Measurements from ENCODE around the gene BRWD1. TPM values are rescaled to one million over a fixed set of nuclear protein-coding genes. Genes with fewer than 3 reads are reported as not detected.

The BRWD1 gene
- total and polyA plus RNA-seq, 2 experiments from 2014 or later, result 32.6 to 62.8 TPM

GRCh38 chr21:39148975-39149374 lies 164.5 kb downstream of the BRWD1 start:
- Histone ChIP-seq H3K9me3 (ENCODE audit: low read depth) (no peaks in the 10 kb centered on the region), H3K36me3 (no peaks in the 10 kb centered on the region), H3K4me1 (ENCODE audit: low read depth) (no peaks in the 10 kb centered on the region), H3K4me3 (no peak overlapping the region), H3K27ac (no peak overlapping the region), H3K27me3 (no peaks in the 10 kb centered on the region)
- TF ChIP-seq CTCF (IDR thresholded peaks at IDR 0.05; ENCODE audit: low read depth, low read length), result no peak
- DNase-seq (ENCODE audit: low read depth in 1 of 2, low spot score in 1 of 2), result no peak

GRCh38 chr21:39144191-39144590 lies 169.2 kb downstream of the BRWD1 start:
- no peak for TF ChIP-seq CTCF (IDR thresholded peaks at IDR 0.05; ENCODE audit: low read depth, low read length)
- no peaks in the 10 kb centered on the region for H3K4me1 ChIP-seq (ENCODE audit: low read depth)
- H3K36me3 ChIP-seq, result no peaks in the 10 kb centered on the region
- H3K9me3 ChIP-seq (ENCODE audit: low read depth), result no peaks in the 10 kb centered on the region
- no peak overlapping the region for H3K27ac ChIP-seq
- no peak for DNase-seq (ENCODE audit: low read depth in 1 of 2, low spot score in 1 of 2)
- H3K27me3 ChIP-seq, result no peaks in the 10 kb centered on the region
- no peak overlapping the region for H3K4me3 ChIP-seq

GRCh38 chr21:39142972-39143371 lies 170.5 kb downstream of the BRWD1 start:
- DNase-seq (ENCODE audit: low read depth in 1 of 2, low spot score in 1 of 2), result no peak
- Histone ChIP-seq H3K9me3 (ENCODE audit: low read depth) (no peaks in the 10 kb centered on the region), H3K27ac (no peak overlapping the region), H3K4me1 (ENCODE audit: low read depth) (peaks cover 1% of the 10 kb centered on the region), H3K36me3 (no peaks in the 10 kb centered on the region), H3K4me3 (no peak overlapping the region), H3K27me3 (no peaks in the 10 kb centered on the region)
- no peak for TF ChIP-seq CTCF (IDR thresholded peaks at IDR 0.05; ENCODE audit: low read depth, low read length)

GRCh38 chr21:39141502-39141901 lies 171.9 kb downstream of the BRWD1 start:
- H3K4me3 ChIP-seq, result no peak overlapping the region
- no peak overlapping the region for H3K27ac ChIP-seq
- H3K36me3 ChIP-seq, result no peaks in the 10 kb centered on the region
- DNase-seq (ENCODE audit: low read depth in 1 of 2, low spot score in 1 of 2), result peak in 1 of 2 donors; percentile 20
- TF ChIP-seq CTCF (IDR thresholded peaks at IDR 0.05; ENCODE audit: low read depth, low read length), result no peak
- peaks cover 12% of the 10 kb centered on the region for H3K4me1 ChIP-seq (ENCODE audit: low read depth)
- H3K9me3 ChIP-seq (ENCODE audit: low read depth), result no peaks in the 10 kb centered on the region
- H3K27me3 ChIP-seq, result no peaks in the 10 kb centered on the region

GRCh38 chr21:39137248-39138178 lies 175.9 kb downstream of the BRWD1 start:
- no peaks in the 10 kb centered on the region for H3K36me3 ChIP-seq
- H3K4me3 ChIP-seq, result no peak overlapping the region
- H3K27ac ChIP-seq, result peak overlapping the region; percentile 79
- peak; percentile 9 for TF ChIP-seq CTCF (IDR thresholded peaks at IDR 0.05; ENCODE audit: low read depth, low read length)
- no peaks in the 10 kb centered on the region for H3K27me3 ChIP-seq
- peak; percentile 79 to 83 for DNase-seq (ENCODE audit: low read depth in 1 of 2, low spot score in 1 of 2)
- H3K4me1 ChIP-seq (ENCODE audit: low read depth), result peaks cover 12% of the 10 kb centered on the region
- H3K9me3 ChIP-seq (ENCODE audit: low read depth), result no peaks in the 10 kb centered on the region
